ENCODE results near the gene LPAR1. TPM values are rescaled to one million over a fixed set of nuclear protein-coding genes. Genes with fewer than 3 reads are reported as not detected.

LPAR1 gene
- total and polyA plus RNA-seq, 2 donors (not counting 1 experiment from before 2014, with no cell fraction given): 222 to 240 TPM

GRCh38 chr9:111041902-111042301 lies 3.6 kb upstream of the LPAR1 start:
- no peak overlapping the region for H3K9ac ChIP-seq (ENCODE audit: insufficient read depth, low read length)
- TF ChIP-seq CTCF (conservative IDR thresholded peaks at IDR 0.05 in 1 of 2, IDR thresholded peaks at IDR 0.05 in 1 of 2; ENCODE audit: low read depth in 1 of 2, low read length in 2 of 2) (no peak), EZH2 (IDR thresholded peaks at IDR 0.05; ENCODE audit: low read length, missing control alignments) (no peak)
- H3K27me3 ChIP-seq (ENCODE audit: control insufficient read depth, insufficient read depth, low read length): no peaks in the 10 kb centered on the region
- no peak overlapping the region for H2AFZ ChIP-seq (ENCODE audit: low read length)
- no peaks in the 10 kb centered on the region for H3K36me3 ChIP-seq (ENCODE audit: control insufficient read depth, insufficient read depth, low read length)
- H3K4me1 ChIP-seq (ENCODE audit: control insufficient read depth, extremely low read depth, insufficient read depth, low read length): peaks cover 4% of the 10 kb centered on the region
- H3K9me3 ChIP-seq (ENCODE audit: control insufficient read depth, insufficient read depth, low read depth, low read length): no peaks in the 10 kb centered on the region
- no peak overlapping the region for H3K27ac ChIP-seq (ENCODE audit: insufficient read depth, low read length)
- no peak overlapping the region for H3K4me3 ChIP-seq (replicated peaks in 1 of 4; ENCODE audit: control extremely low read depth in 1 of 4, insufficient read depth in 1 of 4, low read depth in 3 of 4, low read length in 4 of 4)
- H4K20me1 ChIP-seq (ENCODE audit: control insufficient read depth, extremely low read depth, insufficient read depth, low read length): no peaks in the 10 kb centered on the region
- H3K79me2 ChIP-seq (ENCODE audit: control insufficient read depth, insufficient read depth, low read length): peaks cover 14% of the 10 kb centered on the region
- H3K4me2 ChIP-seq (ENCODE audit: extremely low read depth, insufficient read depth, low read length): no peak overlapping the region
- no peak for DNase-seq (ENCODE audit: low read depth in 2 of 2)

DNA sequence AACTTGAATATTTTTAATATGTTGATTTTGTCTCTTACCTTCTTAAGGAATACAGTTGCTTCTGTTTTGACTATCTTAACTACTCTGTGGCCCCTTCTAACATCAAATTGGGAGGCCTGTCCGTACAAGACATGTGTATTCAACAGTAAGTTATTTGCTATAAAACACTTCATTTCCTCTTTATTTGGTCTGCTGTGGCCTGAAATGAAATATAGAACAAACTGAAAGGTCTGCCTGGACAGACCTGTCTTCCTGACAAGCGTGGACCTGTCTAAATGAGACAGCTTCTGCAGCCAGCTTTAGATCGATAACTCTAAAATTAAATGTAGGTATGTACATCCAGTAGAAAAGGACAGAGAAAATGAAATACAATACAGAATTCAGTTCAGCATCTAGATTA lies 2.2 kb upstream of the LPAR1 start:
- Histone ChIP-seq H4K20me1 (ENCODE audit: control insufficient read depth, extremely low read depth, insufficient read depth, low read length) (no peaks in the 10 kb centered on the region), H3K27me3 (ENCODE audit: control insufficient read depth, insufficient read depth, low read length) (no peaks in the 10 kb centered on the region), H3K27ac (ENCODE audit: insufficient read depth, low read length) (no peak overlapping the region), H2AFZ (ENCODE audit: low read length) (no peak overlapping the region), H3K36me3 (ENCODE audit: control insufficient read depth, insufficient read depth, low read length) (no peaks in the 10 kb centered on the region), H3K9ac (ENCODE audit: insufficient read depth, low read length) (no peak overlapping the region), H3K4me2 (ENCODE audit: extremely low read depth, insufficient read depth, low read length) (no peak overlapping the region), H3K4me3 (replicated peaks in 1 of 4; ENCODE audit: control extremely low read depth in 1 of 4, insufficient read depth in 1 of 4, low read depth in 3 of 4, low read length in 4 of 4) (no peak overlapping the region), H3K4me1 (ENCODE audit: control insufficient read depth, extremely low read depth, insufficient read depth, low read length) (peaks cover 7% of the 10 kb centered on the region), H3K79me2 (ENCODE audit: control insufficient read depth, insufficient read depth, low read length) (peaks cover 28% of the 10 kb centered on the region), H3K9me3 (ENCODE audit: control insufficient read depth, insufficient read depth, low read depth, low read length) (no peaks in the 10 kb centered on the region)
- TF ChIP-seq EZH2 (IDR thresholded peaks at IDR 0.05; ENCODE audit: low read length, missing control alignments) (no peak), CTCF (conservative IDR thresholded peaks at IDR 0.05 in 1 of 2, IDR thresholded peaks at IDR 0.05 in 1 of 2; ENCODE audit: low read depth in 1 of 2, low read length in 2 of 2) (no peak)
- DNase-seq (ENCODE audit: low read depth in 2 of 2): no peak

DNA sequence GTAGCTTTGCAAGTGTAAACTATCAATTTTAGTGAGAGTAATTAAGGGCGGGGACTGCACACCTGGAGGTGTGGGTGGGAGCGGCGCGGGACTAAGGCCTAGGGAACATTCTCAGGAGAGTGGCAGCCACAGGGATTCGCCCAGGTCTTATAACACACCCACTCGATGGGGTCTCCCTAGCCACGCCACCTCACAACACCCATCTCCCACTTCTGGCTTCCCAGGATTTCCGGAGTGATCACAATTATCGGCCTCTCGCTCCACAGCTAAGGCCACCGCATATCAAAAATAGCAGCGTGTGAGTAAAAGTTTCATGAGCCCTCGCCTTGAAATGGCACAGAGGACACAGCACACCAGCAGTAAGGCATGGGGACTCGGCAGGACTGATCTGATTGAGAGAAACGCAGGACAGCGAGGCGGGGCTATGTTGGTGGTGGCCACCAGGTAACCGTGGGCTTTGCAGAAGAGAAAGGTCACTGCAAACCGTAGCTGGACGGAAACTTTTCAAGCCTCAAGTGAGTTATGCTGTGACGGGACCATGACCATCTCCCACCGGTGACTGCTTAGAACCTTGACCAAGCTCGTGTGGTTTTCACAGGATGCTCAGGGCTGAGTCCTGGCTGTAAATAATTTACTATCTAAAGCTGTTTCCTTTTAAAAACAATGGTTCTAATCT lies 1.1 kb upstream of the LPAR1 start:
- peak overlapping the region; percentile 83 for H3K4me2 ChIP-seq (ENCODE audit: extremely low read depth, insufficient read depth, low read length)
- H3K27me3 ChIP-seq (ENCODE audit: control insufficient read depth, insufficient read depth, low read length): no peaks in the 10 kb centered on the region
- no peaks in the 10 kb centered on the region for H4K20me1 ChIP-seq (ENCODE audit: control insufficient read depth, extremely low read depth, insufficient read depth, low read length)
- peak overlapping the region; percentile 70 for H3K27ac ChIP-seq (ENCODE audit: insufficient read depth, low read length)
- DNase-seq (ENCODE audit: low read depth in 2 of 2): no peak
- H3K4me3 ChIP-seq (replicated peaks in 1 of 4; ENCODE audit: control extremely low read depth in 1 of 4, insufficient read depth in 1 of 4, low read depth in 3 of 4, low read length in 4 of 4): peak overlapping the region; percentile 64 to 80 (median 72)
- TF ChIP-seq CTCF (conservative IDR thresholded peaks at IDR 0.05 in 1 of 2, IDR thresholded peaks at IDR 0.05 in 1 of 2; ENCODE audit: low read depth in 1 of 2, low read length in 2 of 2): no peak
- TF ChIP-seq EZH2 (IDR thresholded peaks at IDR 0.05; ENCODE audit: low read length, missing control alignments): no peak
- H2AFZ ChIP-seq (ENCODE audit: low read length): peak overlapping the region; percentile 55
- H3K36me3 ChIP-seq (ENCODE audit: control insufficient read depth, insufficient read depth, low read length): no peaks in the 10 kb centered on the region
- H3K9me3 ChIP-seq (ENCODE audit: control insufficient read depth, insufficient read depth, low read depth, low read length): no peaks in the 10 kb centered on the region
- peaks cover 10% of the 10 kb centered on the region for H3K4me1 ChIP-seq (ENCODE audit: control insufficient read depth, extremely low read depth, insufficient read depth, low read length)
- H3K79me2 ChIP-seq (ENCODE audit: control insufficient read depth, insufficient read depth, low read length): peaks cover 40% of the 10 kb centered on the region
- H3K9ac ChIP-seq (ENCODE audit: insufficient read depth, low read length): peak overlapping the region; percentile 77

Data from fibroblast of lung (primary cell).